Cardiac muscle cell (in vitro differentiated cells and primary cell): ENCODE measurements around the gene STK17B. TPM values are rescaled to one million over a fixed set of nuclear protein-coding genes. Genes with fewer than 3 reads are reported as not detected.
A peak's percentile ranks its signal among the peaks of the same experiment; 100 is the strongest.

Experiments used
- DNase-seq, 2 donors: peaks; one replicate each; pipeline versions ENCODE4 v3.0.0 to v3.0.0-alpha.2; 2010 to 2017; ENCODE audit warnings: low read depth in 1 of 2, low spot score in 1 of 2
- H3K27ac ChIP-seq: fragments of 200-600 bp; sonication (generic); 2 replicates; pipeline ENCODE4 v1.5.1; 2016
- H3K27me3 ChIP-seq: fragments of 200-600 bp; sonication (generic); 2 replicates; pipeline ENCODE4 v1.6.0; 2016; ENCODE audit warnings: control low read depth
- H3K36me3 ChIP-seq: fragments of 200-600 bp; sonication (generic); 2 replicates; pipeline ENCODE4 v1.5.1; 2016; ENCODE audit warnings: control low read depth
- H3K4me1 ChIP-seq: fragments of 200-600 bp; sonication (generic); 2 replicates; pipeline ENCODE4 v1.8.1; 2017; ENCODE audit warnings: low read depth, mild to moderate bottlenecking, mixed run types
- H3K4me3 ChIP-seq: fragments of 200-600 bp; sonication (generic); 2 replicates; pipeline ENCODE4 v1.5.1; 2016; ENCODE audit warnings: mild to moderate bottlenecking
- H3K9me3 ChIP-seq: fragments of 200-600 bp; sonication (generic); 2 replicates; pipeline ENCODE4 v1.5.1; 2017; ENCODE audit warnings: low read depth, mild to moderate bottlenecking, control low read depth
- polyA plus RNA-seq: library from polyadenylated mRNA; unstranded; fragments of >200 nt; fragmentation: Nextera tagmentation; extraction: Ambion mirVana; gene quantifications from 2 replicates; pipeline ENCODE4 v1.2.1, GENCODE V29; 2016
- total RNA-seq: library from RNA; depleted of rRNA; stranded (reverse); fragments of >200 nt; gene quantifications from 2 replicates; pipeline ENCODE4 v1.2.3, GENCODE V29; 2016
- TF ChIP-seq, protein P1 (sequence below): IDR thresholded peaks from 2 replicates; pipeline ENCODE4 v1.5.1; 2012; ENCODE audit warnings: low read depth, mild to moderate bottlenecking, low read length

Gene STK17B
- total and polyA plus RNA-seq, 2 experiments from 2014 or later, result 2.6 to 12.9 TPM

DNA sequence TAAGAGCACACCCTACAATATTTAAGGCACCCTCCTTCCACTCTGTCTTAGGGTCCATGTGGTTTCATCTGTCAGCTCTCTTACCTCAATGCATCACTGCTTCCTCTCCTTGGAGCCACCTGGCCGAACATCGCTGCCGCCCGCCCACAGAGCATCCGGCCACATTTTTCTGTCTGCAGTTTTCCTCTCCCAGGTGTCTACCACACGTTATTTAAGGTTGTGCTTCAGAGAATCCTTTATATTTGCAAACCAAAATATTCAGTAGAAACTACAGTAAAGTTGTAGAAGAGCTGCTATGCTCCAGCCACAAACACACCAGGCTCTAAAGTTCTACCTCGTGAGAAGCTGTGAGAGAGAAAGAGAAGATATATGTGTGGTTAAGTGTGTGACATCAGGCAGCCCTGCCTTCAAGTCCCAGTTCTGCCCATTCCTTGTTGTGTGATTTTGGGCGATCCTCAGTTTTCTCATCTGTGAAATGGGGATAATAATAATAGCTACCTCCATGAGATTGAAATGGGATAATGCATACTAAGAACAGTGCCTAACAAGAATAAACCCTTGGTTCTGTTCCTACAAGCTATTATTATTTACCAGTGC, 4.9 kb upstream of the STK17B start:
- H3K36me3 ChIP-seq, result no peaks in the 10 kb centered on the region
- TF ChIP-seq, protein P1, sequence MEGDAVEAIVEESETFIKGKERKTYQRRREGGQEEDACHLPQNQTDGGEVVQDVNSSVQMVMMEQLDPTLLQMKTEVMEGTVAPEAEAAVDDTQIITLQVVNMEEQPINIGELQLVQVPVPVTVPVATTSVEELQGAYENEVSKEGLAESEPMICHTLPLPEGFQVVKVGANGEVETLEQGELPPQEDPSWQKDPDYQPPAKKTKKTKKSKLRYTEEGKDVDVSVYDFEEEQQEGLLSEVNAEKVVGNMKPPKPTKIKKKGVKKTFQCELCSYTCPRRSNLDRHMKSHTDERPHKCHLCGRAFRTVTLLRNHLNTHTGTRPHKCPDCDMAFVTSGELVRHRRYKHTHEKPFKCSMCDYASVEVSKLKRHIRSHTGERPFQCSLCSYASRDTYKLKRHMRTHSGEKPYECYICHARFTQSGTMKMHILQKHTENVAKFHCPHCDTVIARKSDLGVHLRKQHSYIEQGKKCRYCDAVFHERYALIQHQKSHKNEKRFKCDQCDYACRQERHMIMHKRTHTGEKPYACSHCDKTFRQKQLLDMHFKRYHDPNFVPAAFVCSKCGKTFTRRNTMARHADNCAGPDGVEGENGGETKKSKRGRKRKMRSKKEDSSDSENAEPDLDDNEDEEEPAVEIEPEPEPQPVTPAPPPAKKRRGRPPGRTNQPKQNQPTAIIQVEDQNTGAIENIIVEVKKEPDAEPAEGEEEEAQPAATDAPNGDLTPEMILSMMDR, result no peak
- H3K9me3 ChIP-seq, result no peaks in the 10 kb centered on the region
- H3K27me3 ChIP-seq, result peaks cover 6% of the 10 kb centered on the region
- no peaks in the 10 kb centered on the region for H3K4me1 ChIP-seq
- no peak overlapping the region for H3K4me3 ChIP-seq
- H3K27ac ChIP-seq, result no peak overlapping the region
- DNase-seq, result no peak

DNA sequence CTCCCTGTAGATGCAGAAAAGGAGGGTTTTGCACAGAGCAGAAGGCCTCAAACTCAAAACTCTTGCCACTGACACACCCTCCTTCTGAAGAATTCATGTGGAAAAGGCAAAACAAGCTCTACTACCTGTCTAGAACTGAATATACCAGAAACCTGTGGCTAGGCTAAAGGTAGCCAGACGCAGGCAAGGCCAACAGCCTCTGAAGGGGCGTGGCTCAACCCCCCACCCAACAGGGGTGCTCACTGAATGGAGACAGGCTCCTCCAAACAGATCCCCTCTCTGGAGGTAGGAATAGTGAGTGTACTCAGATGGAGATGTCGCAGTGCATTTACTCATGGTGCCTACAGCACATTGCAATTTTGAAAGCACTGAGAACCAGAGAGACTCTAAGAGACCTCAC, 3.0 kb upstream of the STK17B start:
- Histone ChIP-seq H3K36me3 (no peaks in the 10 kb centered on the region), H3K4me3 (no peak overlapping the region), H3K9me3 (no peaks in the 10 kb centered on the region), H3K4me1 (peaks cover 6% of the 10 kb centered on the region), H3K27me3 (peaks cover 6% of the 10 kb centered on the region), H3K27ac (no peak overlapping the region)
- no peak for DNase-seq
- TF ChIP-seq, protein P1, result no peak

DNA sequence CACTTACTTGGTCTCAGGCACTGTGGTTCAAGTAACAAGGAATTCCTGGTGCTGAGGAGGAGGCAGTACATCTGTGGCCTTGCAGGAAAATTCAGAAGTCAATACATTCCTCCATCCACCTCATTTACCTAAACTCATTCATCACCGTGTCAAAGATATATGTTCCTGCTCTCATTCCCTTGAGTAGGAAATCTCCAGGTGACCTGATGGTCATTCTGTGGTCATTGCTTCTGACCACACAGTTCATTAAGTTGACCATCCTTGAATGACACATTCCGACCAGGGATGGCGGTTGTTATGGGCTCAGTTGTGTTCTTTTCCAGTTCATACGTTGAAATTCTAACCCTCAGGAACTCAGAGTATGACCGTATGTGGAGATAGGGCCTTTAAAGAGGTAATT, 2.1 kb upstream of the STK17B start:
- Histone ChIP-seq H3K4me3 (no peak overlapping the region), H3K36me3 (no peaks in the 10 kb centered on the region), H3K4me1 (peaks cover 9% of the 10 kb centered on the region), H3K27me3 (peaks cover 6% of the 10 kb centered on the region), H3K27ac (no peak overlapping the region), H3K9me3 (no peaks in the 10 kb centered on the region)
- no peak for DNase-seq
- TF ChIP-seq, protein P1, result no peak

DNA sequence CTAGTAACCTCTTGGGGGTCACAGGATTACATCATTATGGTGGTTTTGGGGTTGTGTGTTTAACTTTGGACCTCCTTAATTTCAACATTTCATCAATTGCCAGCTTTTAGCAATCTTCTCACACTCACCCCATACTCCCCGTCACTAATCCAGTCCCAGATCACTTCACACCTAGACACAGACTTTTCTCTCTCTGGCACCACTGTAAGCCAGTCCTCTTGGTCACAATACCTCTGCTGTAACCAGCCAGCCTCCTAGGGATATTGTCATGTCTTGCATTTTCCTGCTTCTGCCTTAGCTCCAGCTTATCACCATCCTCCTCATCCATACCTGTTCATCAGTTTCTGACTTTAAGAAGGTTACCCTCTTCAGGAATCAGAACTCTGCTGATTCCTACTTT, 1.6 kb upstream of the STK17B start:
- H3K4me3 ChIP-seq, result no peak overlapping the region
- no peaks in the 10 kb centered on the region for H3K9me3 ChIP-seq

GRCh38 chr2:196171946-196172345, 568 bp upstream of the STK17B start:
- no peaks in the 10 kb centered on the region for H3K9me3 ChIP-seq
- peak in 1 of 2 donors; percentile 11 for DNase-seq
- peak overlapping the region; percentile 84 for H3K4me3 ChIP-seq
- peaks cover 6% of the 10 kb centered on the region for H3K27me3 ChIP-seq
- H3K4me1 ChIP-seq, result peaks cover 9% of the 10 kb centered on the region
- H3K36me3 ChIP-seq, result no peaks in the 10 kb centered on the region
- no peak overlapping the region for H3K27ac ChIP-seq
- TF ChIP-seq, protein P1, result no peak

More for the DNA sequence above, 1.6 kb upstream of the STK17B start:
- DNase-seq, result no peak
- TF ChIP-seq, protein P1, result no peak
- H3K27ac ChIP-seq, result no peak overlapping the region
- peaks cover 9% of the 10 kb centered on the region for H3K4me1 ChIP-seq
- H3K36me3 ChIP-seq, result no peaks in the 10 kb centered on the region
- peaks cover 6% of the 10 kb centered on the region for H3K27me3 ChIP-seq
